CD14-positive monocyte (primary cell): Measurements from ENCODE around the gene CDKN2C. TPM values are rescaled to one million over a fixed set of nuclear protein-coding genes. Genes with fewer than 3 reads are reported as not detected.

ENCODE experiments used
- DNase-seq, 3 donors: peaks; one replicate each; pipeline ENCODE4 v3.0.0-alpha.2; 2011 to 2022
- H2AFZ ChIP-seq: 2 replicates; pipeline ENCODE4 v1.6.0; 2012; ENCODE audit warnings: mild to moderate bottlenecking, low read depth, low read length, inconsistent platforms; ENCODE audit not compliant: insufficient read depth, poor library complexity, severe bottlenecking
- H3K27ac ChIP-seq, 2 donors: 1 replicate in 1 of 2; 2 replicates in 1 of 2; pipeline ENCODE4 v1.5.1; 2012 to 2013; ENCODE audit warnings: low read length in 2 of 2, control low read depth in 1 of 2, inconsistent platforms in 1 of 2, low read depth in 1 of 2, mild to moderate bottlenecking in 1 of 2
- H3K27me3 ChIP-seq, 2 donors: one replicate each; pipeline versions ENCODE4 v1.6.0 to v1.6.1; 2011 to 2013; ENCODE audit warnings: low read length in 2 of 2; ENCODE audit not compliant: control insufficient read depth in 2 of 2, insufficient read depth in 2 of 2
- H3K36me3 ChIP-seq, 2 donors: replicated peaks in 1 of 2; 1 replicate in 1 of 2; 2 replicates in 1 of 2; pipeline versions ENCODE4 v1.5.1 to v1.6.1; 2012 to 2013; ENCODE audit warnings: low read length in 2 of 2, control low read depth in 1 of 2, inconsistent platforms in 1 of 2, mild to moderate bottlenecking in 1 of 2; ENCODE audit not compliant: insufficient read depth in 2 of 2, control insufficient read depth in 1 of 2
- H3K4me1 ChIP-seq, 2 donors: 1 replicate in 1 of 2; 2 replicates in 1 of 2; pipeline versions ENCODE4 v1.5.1 to v1.6.1; 2012 to 2013; ENCODE audit warnings: low read length in 2 of 2, control low read depth in 1 of 2, inconsistent platforms in 1 of 2, mild to moderate bottlenecking in 1 of 2, moderate library complexity in 1 of 2; ENCODE audit not compliant: insufficient read depth in 2 of 2, control insufficient read depth in 1 of 2
- H3K4me2 ChIP-seq: replicated peaks from 2 replicates; pipeline ENCODE3; 2012; ENCODE audit warnings: low read length, moderate library complexity, mild to moderate bottlenecking; ENCODE audit not compliant: poor library complexity, severe bottlenecking; ENCODE audit errors: extremely low read depth
- H3K4me3 ChIP-seq, 3 experiments: fragments of 200-600 bp in 1 of 3; sonication (generic) in 1 of 3; replicated peaks in 1 of 3; 1 replicate in 2 of 3; 2 replicates in 1 of 3; pipeline ENCODE4 v1.5.1; 2011 to 2013; ENCODE audit warnings: low read length in 3 of 3, mild to moderate bottlenecking in 3 of 3, control low read depth in 2 of 3, low read depth in 2 of 3, inconsistent platforms in 1 of 3, moderate library complexity in 1 of 3
- H3K79me2 ChIP-seq: 2 replicates; pipeline ENCODE4 v1.6.0; 2012; ENCODE audit warnings: mild to moderate bottlenecking, control low read depth, inconsistent platforms, low read length, moderate library complexity; ENCODE audit not compliant: insufficient read depth
- H3K9ac ChIP-seq: 2 replicates; pipeline ENCODE4 v1.6.0; 2017; ENCODE audit warnings: low read length, mild to moderate bottlenecking; ENCODE audit not compliant: insufficient read depth, poor library complexity, severe bottlenecking
- H3K9me3 ChIP-seq, 2 donors: replicated peaks in 1 of 2; 1 replicate in 1 of 2; 2 replicates in 1 of 2; pipeline versions ENCODE4 v1.5.1 to v1.6.1; 2012 to 2013; ENCODE audit warnings: low read length in 2 of 2, control low read depth in 1 of 2; ENCODE audit not compliant: control insufficient read depth in 1 of 2, insufficient read depth in 1 of 2
- H4K20me1 ChIP-seq: 2 replicates; pipeline ENCODE4 v1.6.0; 2012; ENCODE audit warnings: mild to moderate bottlenecking, low read length, control low read depth, moderate library complexity; ENCODE audit not compliant: insufficient read depth
- H3K27ac Mint-ChIP-seq, 7 donors: one replicate each; pipeline ENCODE4 v1.8.0; 2020; ENCODE audit warnings: mild to moderate bottlenecking in 7 of 7, mixed read lengths in 7 of 7, moderate library complexity in 6 of 7, inconsistent platforms in 2 of 7
- H3K27me3 Mint-ChIP-seq, 3 donors: one replicate each; pipeline ENCODE4 v1.8.0; 2021 to 2022; ENCODE audit warnings: low read depth in 3 of 3, mild to moderate bottlenecking in 3 of 3, mixed read lengths in 3 of 3, moderate library complexity in 3 of 3, inconsistent platforms in 1 of 3
- H3K36me3 Mint-ChIP-seq, 2 donors: one replicate each; pipeline ENCODE4 v1.8.0; 2020; ENCODE audit warnings: mixed read lengths in 2 of 2, inconsistent platforms in 1 of 2, mild to moderate bottlenecking in 1 of 2
- H3K4me1 Mint-ChIP-seq: one replicate; pipeline ENCODE4 v1.8.0; 2020; ENCODE audit warnings: mild to moderate bottlenecking, mixed read lengths
- H3K4me3 Mint-ChIP-seq, 2 donors: one replicate each; pipeline ENCODE4 v1.8.0; 2020; ENCODE audit warnings: mild to moderate bottlenecking in 2 of 2, mixed read lengths in 2 of 2, moderate library complexity in 1 of 2
- H3K9me3 Mint-ChIP-seq, 7 donors: one replicate each; pipeline ENCODE4 v1.8.0; 2020 to 2022; ENCODE audit warnings: mixed read lengths in 7 of 7, mild to moderate bottlenecking in 6 of 7, moderate library complexity in 6 of 7, inconsistent platforms in 2 of 7
- CTCF ChIP-seq: fragments of 200-600 bp; IDR thresholded peaks from one replicate; pipeline ENCODE4 v1.8.0; 2022; ENCODE audit warnings: antibody characterized with exemption, mild to moderate bottlenecking
- intact Hi-C, 2 donors: fragments of 100-400 bp; cut with micrococcal nuclease; formaldehyde crosslinking; loops; one replicate each; pipeline versions ENCODE4 v1.15.0 to v1.15.1; 2023
- polyA plus RNA-seq, 3 donors: library from polyadenylated mRNA; depleted of rRNA in 1 of 3; unstranded in 2 of 3; stranded (reverse) in 1 of 3; fragments of 300-500 nt in 2 of 3; fragments of >200 nt in 1 of 3; fragmentation: Illumina TruSeq in 2 of 3; gene quantifications; 1 replicate in 2 of 3; 2 replicates in 1 of 3; pipeline ENCODE4 v1.2.3, GENCODE V29; 2012 to 2021

The CDKN2C gene
- polyA plus RNA-seq, 3 donors = 5.3 to 9.9 (median 7.4) TPM

GRCh38 chr1:51019811-51020210 lies 49.8 kb downstream of the CDKN2C start:
- no peak for DNase-seq
- H3K4me3 Mint-ChIP-seq = no peak overlapping the region
- Histone ChIP-seq H3K9ac (no peak overlapping the region), H3K36me3 (no peaks in the 10 kb centered on the region), H4K20me1 (no peaks in the 10 kb centered on the region), H3K4me2 (no peak overlapping the region), H3K27ac (no peak overlapping the region), H3K4me1 (no peaks in the 10 kb centered on the region), H2AFZ (no peak overlapping the region), H3K79me2 (no peaks in the 10 kb centered on the region), H3K4me3 (no peak overlapping the region), H3K27me3 (peaks cover 0 to 3% of the 10 kb centered on the region in 2 donors), H3K9me3 (no peaks in the 10 kb centered on the region)
- intact Hi-C loops = no loop called here
- H3K9me3 Mint-ChIP-seq = peaks cover 2 to 12% (median 6%) of the 10 kb centered on the region in 7 donors
- TF ChIP-seq CTCF = no peak
- peaks cover 0 to 8% (median 8%) of the 10 kb centered on the region in 3 donors for H3K27me3 Mint-ChIP-seq
- no peaks in the 10 kb centered on the region for H3K4me1 Mint-ChIP-seq
- no peak overlapping the region for H3K27ac Mint-ChIP-seq
- H3K36me3 Mint-ChIP-seq = no peaks in the 10 kb centered on the region

Other genes starting within 250 kb of the CDKN2C start
- gene FAF1, start 10.0 kb upstream of the CDKN2C start, polyA plus RNA-seq = 10 to 100 TPM; 11.4 to 29.6 (median 16.9) TPM
- gene C1orf185, start 132.0 kb downstream of the CDKN2C start, polyA plus RNA-seq = not detected